ENCODE results near the gene PTPRO.

The PTPRO gene

DNA sequence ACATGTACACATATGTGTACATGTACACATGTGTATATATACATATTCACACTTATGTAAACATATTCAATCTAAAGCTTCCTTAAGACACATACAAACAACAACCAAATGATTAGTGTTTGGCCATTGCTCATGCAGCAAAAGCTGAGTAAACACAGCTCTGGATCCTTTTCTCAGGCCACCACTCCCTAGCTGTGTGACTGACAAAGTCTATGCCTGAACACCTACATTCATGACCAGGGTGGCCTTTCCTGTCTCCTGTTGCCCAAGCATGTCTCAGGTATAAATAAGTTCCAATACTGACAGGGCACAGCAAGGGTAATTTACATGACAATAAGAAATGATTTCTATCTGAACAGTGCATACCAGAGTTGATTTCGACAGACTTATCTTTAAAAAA lies 1.4 kb upstream of the PTPRO start:
- no peak overlapping the region for H3K4me3 ChIP-seq (ENCODE audit: low read depth, low read length)
- TF ChIP-seq, protein P1, sequence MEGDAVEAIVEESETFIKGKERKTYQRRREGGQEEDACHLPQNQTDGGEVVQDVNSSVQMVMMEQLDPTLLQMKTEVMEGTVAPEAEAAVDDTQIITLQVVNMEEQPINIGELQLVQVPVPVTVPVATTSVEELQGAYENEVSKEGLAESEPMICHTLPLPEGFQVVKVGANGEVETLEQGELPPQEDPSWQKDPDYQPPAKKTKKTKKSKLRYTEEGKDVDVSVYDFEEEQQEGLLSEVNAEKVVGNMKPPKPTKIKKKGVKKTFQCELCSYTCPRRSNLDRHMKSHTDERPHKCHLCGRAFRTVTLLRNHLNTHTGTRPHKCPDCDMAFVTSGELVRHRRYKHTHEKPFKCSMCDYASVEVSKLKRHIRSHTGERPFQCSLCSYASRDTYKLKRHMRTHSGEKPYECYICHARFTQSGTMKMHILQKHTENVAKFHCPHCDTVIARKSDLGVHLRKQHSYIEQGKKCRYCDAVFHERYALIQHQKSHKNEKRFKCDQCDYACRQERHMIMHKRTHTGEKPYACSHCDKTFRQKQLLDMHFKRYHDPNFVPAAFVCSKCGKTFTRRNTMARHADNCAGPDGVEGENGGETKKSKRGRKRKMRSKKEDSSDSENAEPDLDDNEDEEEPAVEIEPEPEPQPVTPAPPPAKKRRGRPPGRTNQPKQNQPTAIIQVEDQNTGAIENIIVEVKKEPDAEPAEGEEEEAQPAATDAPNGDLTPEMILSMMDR (IDR thresholded peaks at IDR 0.05; ENCODE audit: low read depth, low read length), result no peak

DNA sequence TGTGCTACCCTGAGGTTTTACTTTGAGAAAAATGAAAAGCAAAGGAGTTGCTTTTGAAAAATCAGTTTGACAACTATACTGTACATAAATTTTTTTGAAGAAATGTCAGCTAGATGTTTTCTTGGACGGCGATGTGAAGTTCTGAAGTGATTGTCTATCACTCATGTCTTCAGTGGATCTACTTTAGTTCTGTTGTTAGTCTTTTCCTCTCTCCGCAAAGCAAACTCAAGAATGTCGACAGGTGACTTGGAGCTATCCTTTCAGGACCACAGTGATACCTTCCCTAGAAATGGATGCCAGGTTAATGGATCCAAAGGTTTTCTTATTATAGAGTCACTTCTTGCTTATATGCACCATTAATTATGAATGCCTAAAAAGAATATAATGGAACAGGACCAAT lies 1.2 kb downstream of the PTPRO start:
- H3K4me3 ChIP-seq (ENCODE audit: low read depth, low read length), result no peak overlapping the region
- TF ChIP-seq, protein P1 (IDR thresholded peaks at IDR 0.05; ENCODE audit: low read depth, low read length), result no peak

- TF ChIP-seq, protein P1 (IDR thresholded peaks at IDR 0.05; ENCODE audit: low read depth, low read length), result no peak
- H3K4me3 ChIP-seq (ENCODE audit: low read depth, low read length), result no peak overlapping the region
Measured at GRCh38 chr12:15329891-15330290, 7.6 kb downstream of the PTPRO start.

GRCh38 chr12:15334225-15334624 lies 11.9 kb downstream of the PTPRO start:
- TF ChIP-seq, protein P1 (IDR thresholded peaks at IDR 0.05; ENCODE audit: low read depth, low read length), result no peak
- no peak overlapping the region for H3K4me3 ChIP-seq (ENCODE audit: low read depth, low read length)

GRCh38 chr12:15335959-15336358 lies 13.7 kb downstream of the PTPRO start:
- TF ChIP-seq, protein P1 (IDR thresholded peaks at IDR 0.05; ENCODE audit: low read depth, low read length), result no peak
- H3K4me3 ChIP-seq (ENCODE audit: low read depth, low read length), result no peak overlapping the region

- TF ChIP-seq, protein P1 (IDR thresholded peaks at IDR 0.05; ENCODE audit: low read depth, low read length), result no peak
- no peak overlapping the region for H3K4me3 ChIP-seq (ENCODE audit: low read depth, low read length)
Measured at GRCh38 chr12:15336768-15337553, 14.7 kb downstream of the PTPRO start.

- no peak overlapping the region for H3K4me3 ChIP-seq (ENCODE audit: low read depth, low read length)
- TF ChIP-seq, protein P1 (IDR thresholded peaks at IDR 0.05; ENCODE audit: low read depth, low read length), result no peak
Measured at GRCh38 chr12:15341371-15341770, 19.1 kb downstream of the PTPRO start.

Measured in WI38 (cell line).